GM23248 (cell line): ENCODE results near the gene CCL7.

Source experiments
- EZH2 ChIP-seq: fragments of 200-600 bp; sonication (generic); IDR thresholded peaks from 2 replicates; pipeline ENCODE4 v1.6.1; 2018; ENCODE audit warnings: antibody characterized with exemption, mild to moderate bottlenecking; ENCODE audit not compliant: insufficient read depth, poor library complexity, severe bottlenecking
- EZH2phosphoT487 ChIP-seq: fragments of 200-600 bp; sonication (generic); IDR thresholded peaks from 2 replicates; pipeline ENCODE4 v1.6.1; 2018; ENCODE audit warnings: antibody characterized with exemption, moderate library complexity, mild to moderate bottlenecking, low read depth; ENCODE audit not compliant: insufficient read depth

GRCh38 chr17:34285286-34285792 lies 15.3 kb downstream of the CCL7 start, which contains the start of gene CCL11:
- TF ChIP-seq EZH2: no peak
- TF ChIP-seq EZH2phosphoT487: no peak
